ENCODE data around the gene KIAA1755.

Gene KIAA1755

GRCh38 chr20:38216746-38217595 is 43.6 kb downstream of the KIAA1755 start:
- DNase-seq = no peak

GRCh38 chr20:38216201-38216600 is 44.3 kb downstream of the KIAA1755 start:
- DNase-seq = no peak

- no peak for DNase-seq
Measured at GRCh38 chr20:38215194-38216182, 45.0 kb downstream of the KIAA1755 start.

GRCh38 chr20:38214256-38215193 is 46.0 kb downstream of the KIAA1755 start:
- no peak for DNase-seq

- DNase-seq = no peak
Measured at GRCh38 chr20:38213607-38213940, 47.0 kb downstream of the KIAA1755 start.

- DNase-seq = no peak
Measured at GRCh38 chr20:38212806-38213606, 47.5 kb downstream of the KIAA1755 start.

- DNase-seq = no peak
Measured at GRCh38 chr20:38211200-38212097, 49.1 kb downstream of the KIAA1755 start.

- DNase-seq = no peak
Measured at GRCh38 chr20:38210741-38211140, 49.8 kb downstream of the KIAA1755 start.

- DNase-seq = peak; percentile 51
Measured at GRCh38 chr20:38209736-38210405, 50.7 kb downstream of the KIAA1755 start.

- DNase-seq = peak; percentile 59
Measured at GRCh38 chr20:38209054-38209675, 51.4 kb downstream of the KIAA1755 start.

GRCh38 chr20:38208523-38208922 is 52.0 kb downstream of the KIAA1755 start:
- DNase-seq = no peak

- DNase-seq = no peak
Measured at GRCh38 chr20:38208088-38208487, 52.4 kb downstream of the KIAA1755 start.

- no peak for DNase-seq
Measured at GRCh38 chr20:38207621-38208020, 52.9 kb downstream of the KIAA1755 start.

- no peak for DNase-seq
Measured at GRCh38 chr20:38205001-38205400, 55.5 kb downstream of the KIAA1755 start.

GRCh38 chr20:38203981-38204357 is 56.6 kb downstream of the KIAA1755 start:
- DNase-seq = no peak

GRCh38 chr20:38203337-38203980 is 57.1 kb downstream of the KIAA1755 start:
- DNase-seq = no peak

GRCh38 chr20:38202982-38203293 is 57.6 kb downstream of the KIAA1755 start:
- no peak for DNase-seq

GRCh38 chr20:38202153-38202981 is 58.2 kb downstream of the KIAA1755 start:
- no peak for DNase-seq

Data from fibroblast of skin of scalp (primary cell).